NB4 (cell line): ENCODE data around the gene TBCK.

Experiments used
- CTCF ChIP-seq: IDR thresholded peaks from one replicate; pipeline ENCODE4 v1.5.1; 2012; ENCODE audit warnings: low read depth, low read length
- POLR2A ChIP-seq: IDR thresholded peaks from 2 replicates; pipeline ENCODE4 v1.6.1; 2011; ENCODE audit warnings: mild to moderate bottlenecking; ENCODE audit not compliant: insufficient read length; ENCODE audit errors: extremely low read depth

DNA sequence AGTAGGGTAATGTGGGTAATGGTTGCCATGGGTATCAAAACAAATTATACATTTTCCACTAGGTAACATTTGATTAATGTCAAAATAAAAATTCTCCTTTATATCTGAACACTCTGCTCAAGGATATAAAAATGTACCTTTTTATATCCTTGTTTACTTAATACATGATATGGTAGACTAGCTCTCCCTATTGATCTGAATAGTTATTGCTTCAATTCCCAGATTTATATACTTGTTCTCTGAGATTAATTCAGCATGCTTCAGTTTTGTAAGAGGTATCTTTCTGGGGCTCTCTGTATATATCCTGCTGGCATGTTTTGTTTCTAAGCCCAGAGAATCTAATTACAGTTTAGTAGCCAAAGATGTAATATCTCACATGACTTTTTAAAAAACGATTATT is 251.0 kb downstream of the TBCK start:
- no peak for TF ChIP-seq CTCF
- no peak for TF ChIP-seq POLR2A
